Measurements from ENCODE around the gene VRK1. TPM values are rescaled to one million over a fixed set of nuclear protein-coding genes. Genes with fewer than 3 reads are reported as not detected.

The VRK1 gene
- total and polyA plus RNA-seq, 10 of the 15 experiments (the other 5 are each of a cell fraction or from before 2014, with no cell fraction given), result 50.9 to 137 (median 84.7) TPM

- ATAC-seq, result no peak
- Histone ChIP-seq H3K36me3 (ENCODE audit: control insufficient read depth in 2 of 2, insufficient read depth in 2 of 2, low read length in 1 of 2) (no peaks in the 10 kb centered on the region), H4K20me1 (ENCODE audit: control insufficient read depth, insufficient read depth) (no peaks in the 10 kb centered on the region), H2AFZ (ENCODE audit: control insufficient read depth, low read depth, low read length) (no peak overlapping the region), H3K4me1 (ENCODE audit: control insufficient read depth, insufficient read depth, low read length) (peaks cover 15% of the 10 kb centered on the region), H3K4me2 (ENCODE audit: control insufficient read depth, insufficient read depth) (no peak overlapping the region), H3K4me3 (no peak overlapping the region), H3K9me3 (replicated peaks; ENCODE audit: control insufficient read depth, insufficient read depth, low read length) (peaks cover 6% of the 10 kb centered on the region), H3K9ac (ENCODE audit: control insufficient read depth, insufficient read depth, low read length) (no peak overlapping the region), H3K27me3 (replicated peaks in 1 of 2; ENCODE audit: control insufficient read depth in 2 of 2, insufficient read depth in 2 of 2, low read length in 1 of 2) (no peaks in the 10 kb centered on the region), H3K27ac (ENCODE audit: control insufficient read depth, insufficient read depth) (no peak overlapping the region), H3K79me2 (ENCODE audit: control insufficient read depth, insufficient read depth, low read length) (no peaks in the 10 kb centered on the region)
- ChIA-PET CTCF (interaction anchor here (0.8 kb wide), 1 partner anchor 13 kb away, joined by 5 read pairs; no protein-coding TSS in a partner anchor), SMC1A (ENCODE audit: uncharacterized antibody, unreplicated experiment) (no interaction called here), POLR2A (interaction anchor here (0.6 kb wide), 1 partner anchor 1587 kb away, joined by 3 read pairs; no protein-coding TSS in a partner anchor), RAD21 (ENCODE audit: unreplicated experiment) (no interaction called here)
- DNase-seq (ENCODE audit: low read depth, low spot score), result no peak
- no TSS peak for BruUV-seq (replicated peaks)
- 78% methylated on average over 3 of the region's 3 CpGs for WGBS (ENCODE audit: insufficient coverage, insufficient replicate concordance, low lambda C conversion rate, missing lambda C conversion rate)
- no peak for FAIRE-seq
- in situ Hi-C loops (cut with MboI) (no loop called here), intact Hi-C loops (cut with micrococcal nuclease; ENCODE audit: unreplicated experiment) (no loop called here)
- TF ChIP-seq, protein P1, sequence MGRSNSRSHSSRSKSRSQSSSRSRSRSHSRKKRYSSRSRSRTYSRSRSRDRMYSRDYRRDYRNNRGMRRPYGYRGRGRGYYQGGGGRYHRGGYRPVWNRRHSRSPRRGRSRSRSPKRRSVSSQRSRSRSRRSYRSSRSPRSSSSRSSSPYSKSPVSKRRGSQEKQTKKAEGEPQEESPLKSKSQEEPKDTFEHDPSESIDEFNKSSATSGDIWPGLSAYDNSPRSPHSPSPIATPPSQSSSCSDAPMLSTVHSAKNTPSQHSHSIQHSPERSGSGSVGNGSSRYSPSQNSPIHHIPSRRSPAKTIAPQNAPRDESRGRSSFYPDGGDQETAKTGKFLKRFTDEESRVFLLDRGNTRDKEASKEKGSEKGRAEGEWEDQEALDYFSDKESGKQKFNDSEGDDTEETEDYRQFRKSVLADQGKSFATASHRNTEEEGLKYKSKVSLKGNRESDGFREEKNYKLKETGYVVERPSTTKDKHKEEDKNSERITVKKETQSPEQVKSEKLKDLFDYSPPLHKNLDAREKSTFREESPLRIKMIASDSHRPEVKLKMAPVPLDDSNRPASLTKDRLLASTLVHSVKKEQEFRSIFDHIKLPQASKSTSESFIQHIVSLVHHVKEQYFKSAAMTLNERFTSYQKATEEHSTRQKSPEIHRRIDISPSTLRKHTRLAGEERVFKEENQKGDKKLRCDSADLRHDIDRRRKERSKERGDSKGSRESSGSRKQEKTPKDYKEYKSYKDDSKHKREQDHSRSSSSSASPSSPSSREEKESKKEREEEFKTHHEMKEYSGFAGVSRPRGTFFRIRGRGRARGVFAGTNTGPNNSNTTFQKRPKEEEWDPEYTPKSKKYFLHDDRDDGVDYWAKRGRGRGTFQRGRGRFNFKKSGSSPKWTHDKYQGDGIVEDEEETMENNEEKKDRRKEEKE (IDR thresholded peaks at IDR 0.05), result no peak
- TF ChIP-seq, protein P2, sequence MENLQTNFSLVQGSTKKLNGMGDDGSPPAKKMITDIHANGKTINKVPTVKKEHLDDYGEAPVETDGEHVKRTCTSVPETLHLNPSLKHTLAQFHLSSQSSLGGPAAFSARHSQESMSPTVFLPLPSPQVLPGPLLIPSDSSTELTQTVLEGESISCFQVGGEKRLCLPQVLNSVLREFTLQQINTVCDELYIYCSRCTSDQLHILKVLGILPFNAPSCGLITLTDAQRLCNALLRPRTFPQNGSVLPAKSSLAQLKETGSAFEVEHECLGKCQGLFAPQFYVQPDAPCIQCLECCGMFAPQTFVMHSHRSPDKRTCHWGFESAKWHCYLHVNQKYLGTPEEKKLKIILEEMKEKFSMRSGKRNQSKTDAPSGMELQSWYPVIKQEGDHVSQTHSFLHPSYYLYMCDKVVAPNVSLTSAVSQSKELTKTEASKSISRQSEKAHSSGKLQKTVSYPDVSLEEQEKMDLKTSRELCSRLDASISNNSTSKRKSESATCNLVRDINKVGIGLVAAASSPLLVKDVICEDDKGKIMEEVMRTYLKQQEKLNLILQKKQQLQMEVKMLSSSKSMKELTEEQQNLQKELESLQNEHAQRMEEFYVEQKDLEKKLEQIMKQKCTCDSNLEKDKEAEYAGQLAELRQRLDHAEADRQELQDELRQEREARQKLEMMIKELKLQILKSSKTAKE (IDR thresholded peaks at IDR 0.05; ENCODE audit: low read depth, poor library complexity, severe bottlenecking), result no peak
- TF ChIP-seq, protein P3, sequence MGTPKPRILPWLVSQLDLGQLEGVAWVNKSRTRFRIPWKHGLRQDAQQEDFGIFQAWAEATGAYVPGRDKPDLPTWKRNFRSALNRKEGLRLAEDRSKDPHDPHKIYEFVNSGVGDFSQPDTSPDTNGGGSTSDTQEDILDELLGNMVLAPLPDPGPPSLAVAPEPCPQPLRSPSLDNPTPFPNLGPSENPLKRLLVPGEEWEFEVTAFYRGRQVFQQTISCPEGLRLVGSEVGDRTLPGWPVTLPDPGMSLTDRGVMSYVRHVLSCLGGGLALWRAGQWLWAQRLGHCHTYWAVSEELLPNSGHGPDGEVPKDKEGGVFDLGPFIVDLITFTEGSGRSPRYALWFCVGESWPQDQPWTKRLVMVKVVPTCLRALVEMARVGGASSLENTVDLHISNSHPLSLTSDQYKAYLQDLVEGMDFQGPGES (IDR thresholded peaks at IDR 0.05), result no peak
- TF ChIP-seq SIX5 (IDR thresholded peaks at IDR 0.05; ENCODE audit: low read depth, low read length, severe bottlenecking), result no peak
- TF ChIP-seq ZZZ3 (IDR thresholded peaks at IDR 0.05; ENCODE audit: control insufficient read depth, insufficient read length, low read depth), result no peak
- no peak for TF ChIP-seq SMC3 (IDR thresholded peaks at IDR 0.05; ENCODE audit: borderline replicate concordance, low read length)
- no peak for TF ChIP-seq TCF12 (IDR thresholded peaks at IDR 0.05; ENCODE audit: low read depth, low read length)
- TF ChIP-seq JUND (IDR thresholded peaks at IDR 0.05; ENCODE audit: low read depth, low read length), result no peak
- TF ChIP-seq, protein P4, sequence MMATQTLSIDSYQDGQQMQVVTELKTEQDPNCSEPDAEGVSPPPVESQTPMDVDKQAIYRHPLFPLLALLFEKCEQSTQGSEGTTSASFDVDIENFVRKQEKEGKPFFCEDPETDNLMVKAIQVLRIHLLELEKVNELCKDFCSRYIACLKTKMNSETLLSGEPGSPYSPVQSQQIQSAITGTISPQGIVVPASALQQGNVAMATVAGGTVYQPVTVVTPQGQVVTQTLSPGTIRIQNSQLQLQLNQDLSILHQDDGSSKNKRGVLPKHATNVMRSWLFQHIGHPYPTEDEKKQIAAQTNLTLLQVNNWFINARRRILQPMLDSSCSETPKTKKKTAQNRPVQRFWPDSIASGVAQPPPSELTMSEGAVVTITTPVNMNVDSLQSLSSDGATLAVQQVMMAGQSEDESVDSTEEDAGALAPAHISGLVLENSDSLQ (IDR thresholded peaks at IDR 0.05), result no peak
- no peak for TF ChIP-seq ZNF24 (IDR thresholded peaks at IDR 0.05)
- TF ChIP-seq, protein P5, sequence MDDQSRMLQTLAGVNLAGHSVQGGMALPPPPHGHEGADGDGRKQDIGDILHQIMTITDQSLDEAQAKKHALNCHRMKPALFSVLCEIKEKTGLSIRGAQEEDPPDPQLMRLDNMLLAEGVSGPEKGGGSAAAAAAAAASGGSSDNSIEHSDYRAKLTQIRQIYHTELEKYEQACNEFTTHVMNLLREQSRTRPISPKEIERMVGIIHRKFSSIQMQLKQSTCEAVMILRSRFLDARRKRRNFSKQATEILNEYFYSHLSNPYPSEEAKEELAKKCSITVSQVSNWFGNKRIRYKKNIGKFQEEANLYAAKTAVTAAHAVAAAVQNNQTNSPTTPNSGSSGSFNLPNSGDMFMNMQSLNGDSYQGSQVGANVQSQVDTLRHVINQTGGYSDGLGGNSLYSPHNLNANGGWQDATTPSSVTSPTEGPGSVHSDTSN (IDR thresholded peaks at IDR 0.05; ENCODE audit: insufficient replicate concordance, low read depth, low read length), result no peak
- no peak for TF ChIP-seq POLR2AphosphoS2 (IDR thresholded peaks at IDR 0.05; ENCODE audit: low read depth, low read length)
- TF ChIP-seq, protein P6, sequence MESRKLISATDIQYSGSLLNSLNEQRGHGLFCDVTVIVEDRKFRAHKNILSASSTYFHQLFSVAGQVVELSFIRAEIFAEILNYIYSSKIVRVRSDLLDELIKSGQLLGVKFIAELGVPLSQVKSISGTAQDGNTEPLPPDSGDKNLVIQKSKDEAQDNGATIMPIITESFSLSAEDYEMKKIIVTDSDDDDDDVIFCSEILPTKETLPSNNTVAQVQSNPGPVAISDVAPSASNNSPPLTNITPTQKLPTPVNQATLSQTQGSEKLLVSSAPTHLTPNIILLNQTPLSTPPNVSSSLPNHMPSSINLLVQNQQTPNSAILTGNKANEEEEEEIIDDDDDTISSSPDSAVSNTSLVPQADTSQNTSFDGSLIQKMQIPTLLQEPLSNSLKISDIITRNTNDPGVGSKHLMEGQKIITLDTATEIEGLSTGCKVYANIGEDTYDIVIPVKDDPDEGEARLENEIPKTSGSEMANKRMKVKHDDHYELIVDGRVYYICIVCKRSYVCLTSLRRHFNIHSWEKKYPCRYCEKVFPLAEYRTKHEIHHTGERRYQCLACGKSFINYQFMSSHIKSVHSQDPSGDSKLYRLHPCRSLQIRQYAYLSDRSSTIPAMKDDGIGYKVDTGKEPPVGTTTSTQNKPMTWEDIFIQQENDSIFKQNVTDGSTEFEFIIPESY (IDR thresholded peaks at IDR 0.05), result no peak
- TF ChIP-seq NBN (IDR thresholded peaks at IDR 0.05), result no peak
These were observed 108.6 kb downstream of the VRK1 start for GRCh38 chr14:96905825-96906224.

All from GM12878 (cell line).